WI38 (cell line): ENCODE measurements around the gene RASL12.
A peak's percentile ranks its signal among the peaks of the same experiment; 100 is the strongest.
"Not testable (repeated sequence)": the region's sequence is repeated elsewhere in the genome, so short reads cannot be mapped to it uniquely, and the experiment has no call there.

Experiments
- H3K4me3 ChIP-seq: 2 replicates; pipeline ENCODE4 v1.5.1; 2011; ENCODE audit warnings: low read depth, mild to moderate bottlenecking, control low read depth, low read length
- TF ChIP-seq, protein P1 (sequence below): IDR thresholded peaks from 2 replicates; pipeline ENCODE4 v1.5.1; 2012; ENCODE audit warnings: low read depth, mild to moderate bottlenecking, control low read depth, low read length

RASL12 gene

DNA sequence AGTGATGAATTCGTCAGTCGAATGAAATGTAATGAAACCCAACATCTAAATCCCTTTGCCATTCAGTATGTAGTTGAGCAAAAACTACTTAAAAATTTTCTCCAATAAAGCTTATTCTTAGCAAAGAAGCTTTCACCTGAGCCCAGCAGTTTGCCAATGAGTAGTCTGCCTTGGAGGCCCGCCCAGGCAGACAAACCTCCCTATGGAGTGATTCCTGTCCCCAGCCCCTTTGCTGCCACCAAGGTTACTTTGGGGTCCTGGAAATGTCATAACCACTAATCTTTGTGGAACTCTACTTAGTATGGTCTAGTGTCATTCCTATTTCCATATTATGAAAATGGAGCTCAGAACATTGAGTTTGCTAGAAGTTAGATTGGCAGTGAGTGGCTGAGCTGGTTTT, 35.1 kb upstream of the RASL12 start:
- TF ChIP-seq, protein P1, sequence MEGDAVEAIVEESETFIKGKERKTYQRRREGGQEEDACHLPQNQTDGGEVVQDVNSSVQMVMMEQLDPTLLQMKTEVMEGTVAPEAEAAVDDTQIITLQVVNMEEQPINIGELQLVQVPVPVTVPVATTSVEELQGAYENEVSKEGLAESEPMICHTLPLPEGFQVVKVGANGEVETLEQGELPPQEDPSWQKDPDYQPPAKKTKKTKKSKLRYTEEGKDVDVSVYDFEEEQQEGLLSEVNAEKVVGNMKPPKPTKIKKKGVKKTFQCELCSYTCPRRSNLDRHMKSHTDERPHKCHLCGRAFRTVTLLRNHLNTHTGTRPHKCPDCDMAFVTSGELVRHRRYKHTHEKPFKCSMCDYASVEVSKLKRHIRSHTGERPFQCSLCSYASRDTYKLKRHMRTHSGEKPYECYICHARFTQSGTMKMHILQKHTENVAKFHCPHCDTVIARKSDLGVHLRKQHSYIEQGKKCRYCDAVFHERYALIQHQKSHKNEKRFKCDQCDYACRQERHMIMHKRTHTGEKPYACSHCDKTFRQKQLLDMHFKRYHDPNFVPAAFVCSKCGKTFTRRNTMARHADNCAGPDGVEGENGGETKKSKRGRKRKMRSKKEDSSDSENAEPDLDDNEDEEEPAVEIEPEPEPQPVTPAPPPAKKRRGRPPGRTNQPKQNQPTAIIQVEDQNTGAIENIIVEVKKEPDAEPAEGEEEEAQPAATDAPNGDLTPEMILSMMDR = no peak
- H3K4me3 ChIP-seq = no peak overlapping the region

DNA sequence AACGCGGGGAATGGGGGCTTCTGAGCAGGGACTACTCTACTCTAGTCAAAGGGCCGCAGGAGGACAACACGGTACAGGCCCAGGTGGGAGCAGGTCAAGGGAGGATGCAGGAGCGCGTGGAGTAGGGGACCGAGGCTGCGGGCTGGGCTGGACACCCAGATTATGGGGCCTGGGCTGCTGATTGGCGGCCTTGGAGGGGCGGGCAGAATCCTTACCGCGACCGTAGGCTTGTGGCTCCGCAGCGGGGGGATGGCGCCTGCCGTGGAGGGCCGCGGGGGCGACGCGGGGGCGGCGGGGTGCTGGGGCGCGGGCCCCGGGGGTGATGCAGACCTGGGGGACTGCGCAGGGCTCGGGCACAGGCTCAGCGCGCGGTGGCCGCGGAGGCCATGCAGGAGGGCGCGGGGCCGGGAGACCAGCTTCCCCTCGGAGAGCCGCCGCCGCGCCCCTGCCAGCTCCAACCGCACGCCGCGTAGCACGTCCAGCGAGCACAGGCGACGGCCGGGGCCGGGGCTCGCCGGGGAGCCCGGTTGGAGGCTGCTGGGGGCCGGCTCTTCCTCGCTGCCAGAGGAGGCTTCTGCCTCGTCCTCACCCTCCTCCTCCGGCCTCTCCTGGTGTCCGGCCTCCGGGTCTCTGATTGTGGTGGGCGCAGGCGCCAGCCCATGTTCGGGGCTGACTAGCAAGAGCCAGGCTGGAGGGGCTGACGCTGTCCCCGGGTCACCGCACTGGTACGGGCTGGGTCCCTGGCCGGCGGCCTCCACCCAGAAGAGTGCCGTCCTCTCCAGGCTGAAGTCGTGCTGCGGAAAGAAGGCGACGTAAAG, 34.3 kb upstream of the RASL12 start:
- H3K4me3 ChIP-seq = no peak overlapping the region
- TF ChIP-seq, protein P1 = no peak

DNA sequence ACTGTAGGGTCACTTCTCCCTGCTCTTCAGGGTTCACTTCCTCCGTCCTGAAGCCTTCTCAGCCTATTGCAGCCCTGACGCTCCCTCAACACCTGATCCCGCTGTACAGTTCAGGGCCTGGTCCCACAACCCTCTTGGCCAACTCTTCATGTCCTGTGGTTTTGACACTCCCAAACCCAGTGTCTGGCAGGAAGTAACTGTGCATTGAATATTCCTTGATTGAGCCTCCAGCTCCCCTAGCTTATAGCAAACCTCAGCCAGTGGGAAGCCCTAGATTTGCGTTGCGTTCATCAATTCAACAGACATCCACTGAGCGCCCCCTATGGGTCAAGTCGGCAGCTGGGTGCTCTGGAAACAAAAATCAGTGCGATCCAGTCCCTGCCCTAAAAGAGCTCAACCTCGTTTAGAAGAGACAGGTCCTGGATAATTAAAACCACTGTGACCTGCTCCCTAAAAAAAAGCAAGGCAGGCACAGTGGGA, 33.7 kb upstream of the RASL12 start:
- TF ChIP-seq, protein P1 = peak; percentile 88
- no peak overlapping the region for H3K4me3 ChIP-seq

DNA sequence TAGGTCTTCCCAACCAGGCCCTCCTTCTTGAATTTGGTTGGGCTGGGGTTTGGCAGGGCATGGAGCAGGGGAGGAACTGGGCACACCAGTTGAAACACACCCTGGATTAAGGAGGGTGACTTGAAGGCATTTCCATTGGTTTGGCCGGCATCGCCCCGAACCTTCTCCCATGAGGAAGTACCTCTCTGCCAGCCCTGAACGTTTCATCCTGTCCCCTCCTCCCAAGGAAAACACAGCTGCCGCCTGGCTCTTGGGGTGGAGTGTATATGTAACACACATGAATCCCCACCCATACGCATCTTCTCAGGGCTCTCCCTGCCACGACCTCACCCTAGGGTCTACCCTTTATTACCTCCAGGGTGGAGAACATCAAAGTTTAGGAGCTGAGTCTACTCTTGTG, 32.7 kb upstream of the RASL12 start:
- TF ChIP-seq, protein P1 = no peak
- H3K4me3 ChIP-seq = no peak overlapping the region

DNA sequence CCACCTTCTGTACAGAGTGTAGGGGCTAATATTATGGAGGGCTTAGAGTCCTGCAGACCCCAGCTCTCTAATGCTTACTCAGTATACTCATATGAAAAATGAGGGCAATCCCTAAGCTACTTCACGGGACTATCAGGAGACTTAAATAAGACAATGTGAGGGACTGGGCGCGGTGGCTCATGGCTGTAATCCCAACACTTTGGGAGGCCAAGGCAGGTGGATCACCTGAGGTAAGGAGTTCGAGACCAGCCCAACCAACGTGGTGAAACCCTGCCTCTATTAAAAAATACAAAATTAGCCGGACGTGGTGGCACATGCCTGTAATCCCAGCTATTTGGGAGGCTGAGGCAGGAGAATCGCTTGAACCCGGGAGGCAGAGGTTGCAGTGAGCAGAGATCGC, 32.0 kb upstream of the RASL12 start:
- not testable (repeated sequence) for H3K4me3 ChIP-seq

DNA sequence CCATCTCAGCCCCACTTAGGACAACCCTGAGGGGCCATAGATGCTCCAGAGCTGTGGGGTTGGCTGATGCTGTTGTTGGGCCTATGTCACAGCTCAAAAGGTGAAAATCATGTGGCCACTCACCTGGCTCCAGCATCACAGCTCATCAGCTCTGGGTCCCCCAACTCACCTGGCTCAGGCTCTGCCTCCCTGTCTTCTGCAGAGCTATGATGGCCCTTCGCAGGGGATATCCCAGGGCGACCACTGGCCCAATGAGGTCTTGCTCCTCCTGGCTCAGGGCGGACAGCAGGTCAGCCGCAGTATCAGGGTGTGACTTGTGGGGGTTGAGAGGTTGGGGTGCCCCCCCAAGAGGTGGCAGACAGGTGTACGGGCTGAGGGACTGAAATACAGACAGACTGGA, 31.5 kb upstream of the RASL12 start:
- TF ChIP-seq, protein P1 = no peak

DNA sequence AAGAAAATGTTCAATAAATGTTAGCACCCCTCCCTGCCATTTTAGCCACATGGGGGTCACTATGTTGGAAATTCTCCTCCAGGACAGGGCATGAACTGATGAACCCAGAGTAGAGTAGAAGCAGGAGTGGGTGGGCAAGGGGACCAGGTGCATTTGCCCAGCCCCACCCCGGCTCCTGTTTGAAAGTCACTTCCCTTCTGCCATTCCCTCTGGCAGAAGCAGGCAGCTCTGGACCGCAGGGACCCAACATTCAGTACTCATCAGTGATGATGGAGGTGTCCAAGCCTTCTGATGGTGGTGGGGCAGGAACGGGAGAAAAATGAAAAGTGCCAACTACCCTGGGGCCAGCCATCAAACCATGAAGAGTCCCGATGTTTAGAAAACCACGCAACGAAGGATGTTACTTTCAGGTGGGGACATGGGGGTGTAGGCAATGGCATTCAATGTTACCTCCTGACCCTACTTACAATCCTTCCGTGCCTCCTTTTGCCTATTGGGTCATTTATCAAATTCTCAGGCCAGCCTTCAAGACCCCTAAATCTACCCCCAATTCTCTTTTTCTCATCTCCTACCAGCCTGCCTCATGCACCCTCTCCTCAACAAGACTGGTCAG, 30.0 kb upstream of the RASL12 start:
- TF ChIP-seq, protein P1 = no peak
- H3K4me3 ChIP-seq = no peak overlapping the region

More for the DNA sequence above, 31.5 kb upstream of the RASL12 start:
- H3K4me3 ChIP-seq = no peak overlapping the region
